Measurements from ENCODE around the gene TMEM254.
"Not testable (repeated sequence)": the region's sequence is repeated elsewhere in the genome, so short reads cannot be mapped to it uniquely, and the experiment has no call there.

Gene TMEM254

DNA sequence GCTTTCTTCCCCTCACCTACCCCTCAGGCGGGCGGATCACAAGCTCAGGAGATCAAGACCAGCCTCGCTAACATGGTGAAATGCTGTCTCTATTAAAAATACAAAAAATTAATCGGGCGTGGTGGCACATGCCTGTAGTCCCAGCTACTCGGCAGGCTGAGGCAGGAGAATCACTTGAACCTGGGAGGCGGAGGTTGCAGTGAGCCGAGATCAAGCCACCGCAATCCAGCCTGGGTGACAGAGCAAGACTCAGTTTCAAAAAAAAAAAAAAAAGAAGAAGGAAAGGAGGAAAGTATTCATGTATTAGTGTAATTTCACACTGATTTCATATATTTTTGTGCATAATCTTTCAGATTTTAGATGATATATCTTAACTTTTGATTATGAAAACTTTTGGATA lies 55.2 kb downstream of the TMEM254 start:
- DNase-seq, result not testable (repeated sequence)

DNA sequence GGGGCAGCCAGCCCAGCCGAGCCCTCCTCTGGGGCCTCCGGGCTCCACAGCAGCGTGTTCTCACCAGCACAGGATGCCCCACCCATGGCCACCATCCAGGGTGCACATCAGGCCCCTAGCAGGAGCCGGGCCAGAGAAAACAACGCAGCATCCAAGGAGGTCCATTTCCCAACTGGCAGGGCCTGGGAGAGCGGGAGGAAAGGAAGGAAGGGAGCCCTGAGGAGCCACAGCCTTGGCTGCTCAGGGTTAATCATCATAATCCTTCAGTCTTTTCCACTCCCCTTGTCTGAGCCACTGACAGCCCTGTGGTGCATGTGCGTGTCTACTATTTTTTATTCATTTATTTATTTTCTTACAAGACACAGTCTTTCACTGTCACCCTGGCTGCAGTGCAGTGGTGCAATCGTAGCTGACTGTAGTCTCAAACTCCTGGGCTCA lies 57.7 kb downstream of the TMEM254 start:
- no peak for DNase-seq

DNA sequence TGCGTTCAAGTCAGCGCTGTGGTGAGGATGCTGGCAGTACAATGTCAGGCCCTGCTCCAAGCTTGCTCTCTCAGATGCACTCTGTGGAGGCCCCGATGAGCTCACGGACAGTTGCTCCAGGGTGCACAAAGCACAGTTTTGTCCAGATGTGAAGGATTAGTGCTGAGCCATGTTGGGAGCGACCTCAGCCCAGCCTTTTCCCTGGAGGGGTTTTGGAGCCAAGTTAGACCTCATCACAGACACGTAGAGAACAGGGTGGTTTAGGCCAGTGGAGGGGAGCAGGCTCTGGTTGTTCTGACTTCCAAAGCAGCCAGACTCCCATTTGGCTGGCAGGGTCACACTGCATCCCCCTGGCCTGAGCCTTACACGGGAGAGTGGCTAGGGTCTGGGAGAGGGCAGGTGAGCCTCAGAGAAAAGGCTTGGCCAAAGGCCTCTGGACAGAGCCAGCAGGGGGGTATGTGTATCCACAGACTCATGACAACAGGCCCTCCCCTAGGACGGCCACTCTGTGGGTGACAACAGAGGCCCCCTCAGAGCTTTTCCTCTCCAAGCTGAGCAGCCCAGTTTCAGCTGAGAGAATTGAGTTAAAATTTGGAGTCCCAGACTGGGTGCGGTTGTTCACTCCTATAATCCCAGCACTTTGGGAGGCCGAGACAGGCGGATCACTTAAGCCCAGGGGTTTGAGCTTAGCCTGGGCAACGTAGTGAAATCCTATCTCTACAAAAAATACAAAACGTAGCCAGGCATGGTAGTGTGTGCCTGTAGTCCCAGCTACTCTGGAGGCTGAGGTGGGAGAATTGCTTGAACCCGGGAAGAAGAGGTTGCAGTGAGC lies 58.8 kb downstream of the TMEM254 start:
- no peak for DNase-seq

DNA sequence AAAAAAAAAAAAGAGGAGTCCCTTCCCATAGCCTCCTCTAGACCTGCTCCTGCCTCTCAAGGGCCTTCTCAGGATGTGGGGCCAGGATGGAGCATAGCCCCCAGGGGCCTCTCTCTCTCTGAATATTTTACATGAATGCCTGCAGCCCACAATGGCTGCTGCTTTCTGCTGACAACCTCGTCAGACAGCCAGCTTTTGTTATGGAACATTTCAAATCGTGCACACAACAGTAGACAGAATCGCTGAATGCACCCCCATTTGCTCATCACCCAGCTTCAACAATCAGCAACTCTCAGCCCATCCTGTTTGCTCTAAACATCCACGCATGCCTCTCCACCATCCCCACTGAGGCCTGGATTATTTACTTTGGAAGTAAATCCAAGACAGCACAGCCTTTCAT lies 59.5 kb downstream of the TMEM254 start:
- no peak for DNase-seq

DNA sequence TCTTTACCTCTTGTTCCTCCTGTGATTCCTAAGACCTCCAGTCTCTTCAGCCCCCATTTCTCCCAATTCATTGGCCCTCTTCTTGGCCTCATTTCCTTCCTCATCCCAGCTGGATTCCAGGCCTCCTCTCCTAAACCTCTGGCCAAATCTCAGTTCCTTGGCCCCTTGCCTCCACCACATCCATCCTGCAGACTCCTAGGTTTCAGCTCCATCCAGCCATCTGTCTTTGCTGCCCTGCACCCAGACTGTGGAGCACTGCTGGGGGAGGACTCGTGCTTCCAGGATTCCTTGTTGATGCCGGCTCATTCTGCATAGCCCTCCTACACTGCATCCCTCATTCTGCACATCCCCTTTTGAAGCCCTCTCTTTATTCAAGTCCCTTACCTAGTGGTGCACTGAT lies 60.8 kb downstream of the TMEM254 start:
- DNase-seq, result no peak

DNA sequence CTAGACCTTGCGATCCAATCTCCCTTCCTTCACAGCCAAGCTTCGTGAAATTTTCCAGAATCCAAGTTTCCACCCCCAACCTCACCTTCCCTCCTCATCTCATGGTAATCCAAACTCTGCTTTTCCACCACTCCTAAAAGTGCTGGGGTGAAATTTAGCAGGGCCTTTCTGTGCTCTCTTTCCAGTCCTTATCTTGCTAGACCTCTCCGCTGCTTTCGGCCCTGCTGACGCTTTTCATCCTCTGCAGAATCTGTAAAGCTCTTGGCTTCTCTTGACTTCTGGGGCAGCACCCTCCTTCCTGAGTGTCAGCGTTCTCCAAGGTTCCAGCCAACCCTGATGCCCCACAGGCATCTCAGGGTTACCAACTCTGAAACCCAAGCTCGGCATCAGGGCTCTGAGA lies 61.8 kb downstream of the TMEM254 start:
- DNase-seq, result no peak

DNA sequence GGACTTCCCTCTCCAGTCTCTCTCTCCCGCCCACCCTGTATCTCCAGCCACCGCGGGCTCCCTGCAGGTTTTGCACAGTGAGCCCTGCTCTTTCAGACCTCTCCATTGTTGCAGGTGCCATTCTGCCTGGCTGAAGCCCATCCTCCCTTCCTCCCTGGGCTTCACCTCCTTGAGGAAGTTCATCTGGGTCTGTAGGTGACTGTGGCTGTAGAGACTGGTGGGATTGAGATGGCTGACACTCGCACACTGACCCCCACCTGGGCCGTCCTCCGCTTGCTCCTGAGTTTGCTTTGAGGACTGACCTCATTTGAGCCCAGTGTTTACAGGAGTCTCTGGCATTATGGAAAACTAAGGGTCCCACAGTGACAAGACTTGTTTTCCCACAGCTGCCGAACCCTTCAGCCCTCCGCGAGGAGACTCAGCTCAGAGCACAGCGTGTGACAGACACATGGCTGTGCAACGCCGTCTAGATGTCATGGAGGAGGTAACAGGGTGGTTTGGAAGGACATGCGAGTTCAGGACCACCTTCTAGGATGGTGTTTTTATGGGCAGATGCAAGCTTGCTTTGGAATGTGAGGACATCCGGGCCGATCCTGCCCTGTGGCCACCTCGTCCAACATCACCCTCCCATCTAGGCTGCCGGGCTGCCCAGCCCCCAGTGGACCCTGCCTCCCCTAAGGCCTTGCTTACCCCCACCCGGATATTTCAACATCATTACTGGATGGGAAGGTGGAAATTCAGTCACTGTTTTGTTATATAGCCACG lies 63.4 kb downstream of the TMEM254 start:
- no peak for DNase-seq
